Measurements from ENCODE around the gene GRM5.

DNA sequence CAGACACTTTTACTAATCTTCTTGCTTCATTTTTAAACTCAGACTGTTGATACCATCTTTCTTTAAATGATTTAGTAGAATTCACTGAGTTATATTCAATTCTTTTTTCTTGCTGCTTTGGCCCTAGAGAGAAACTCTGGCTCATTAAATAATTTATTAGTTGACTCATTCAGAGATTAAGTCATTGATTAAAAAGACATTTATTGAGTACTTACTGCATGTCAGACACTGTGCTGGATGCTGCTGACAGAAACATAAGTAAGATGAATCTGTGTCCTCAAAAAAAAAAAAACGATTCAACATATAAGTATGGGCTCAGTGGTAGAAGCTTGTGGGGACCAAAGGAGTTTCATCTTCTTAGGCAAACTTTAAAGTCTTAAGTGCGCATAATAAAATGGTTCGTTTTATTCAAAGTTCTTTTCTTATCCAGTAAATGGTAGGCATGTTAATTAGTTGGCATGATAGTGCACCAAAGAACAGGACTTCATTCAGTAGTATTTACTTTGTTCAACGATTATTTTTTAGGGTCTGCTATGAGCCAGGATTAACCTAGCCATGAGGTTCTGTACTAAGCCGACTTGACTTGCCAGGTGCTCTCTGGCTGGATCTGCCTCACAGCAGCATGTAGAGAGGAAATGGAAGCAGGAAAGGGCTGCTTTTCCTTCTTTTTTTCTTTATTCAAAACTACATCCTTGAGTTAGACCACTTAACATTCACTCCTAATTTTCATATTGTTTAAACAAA is 447.3 kb downstream of the GRM5 start:
- TF ChIP-seq, protein P1, sequence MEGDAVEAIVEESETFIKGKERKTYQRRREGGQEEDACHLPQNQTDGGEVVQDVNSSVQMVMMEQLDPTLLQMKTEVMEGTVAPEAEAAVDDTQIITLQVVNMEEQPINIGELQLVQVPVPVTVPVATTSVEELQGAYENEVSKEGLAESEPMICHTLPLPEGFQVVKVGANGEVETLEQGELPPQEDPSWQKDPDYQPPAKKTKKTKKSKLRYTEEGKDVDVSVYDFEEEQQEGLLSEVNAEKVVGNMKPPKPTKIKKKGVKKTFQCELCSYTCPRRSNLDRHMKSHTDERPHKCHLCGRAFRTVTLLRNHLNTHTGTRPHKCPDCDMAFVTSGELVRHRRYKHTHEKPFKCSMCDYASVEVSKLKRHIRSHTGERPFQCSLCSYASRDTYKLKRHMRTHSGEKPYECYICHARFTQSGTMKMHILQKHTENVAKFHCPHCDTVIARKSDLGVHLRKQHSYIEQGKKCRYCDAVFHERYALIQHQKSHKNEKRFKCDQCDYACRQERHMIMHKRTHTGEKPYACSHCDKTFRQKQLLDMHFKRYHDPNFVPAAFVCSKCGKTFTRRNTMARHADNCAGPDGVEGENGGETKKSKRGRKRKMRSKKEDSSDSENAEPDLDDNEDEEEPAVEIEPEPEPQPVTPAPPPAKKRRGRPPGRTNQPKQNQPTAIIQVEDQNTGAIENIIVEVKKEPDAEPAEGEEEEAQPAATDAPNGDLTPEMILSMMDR (conservative IDR thresholded peaks at IDR 0.05 in 1 of 2, IDR thresholded peaks at IDR 0.05 in 1 of 2; ENCODE audit: low read depth in 1 of 2, low read length in 2 of 2), result no peak
- no peak for TF ChIP-seq EZH2 (IDR thresholded peaks at IDR 0.05; ENCODE audit: low read length, missing control alignments)
